Tibial nerve (tissue), 4 donors: ENCODE results near the gene S100A16. TPM values are rescaled to one million over a fixed set of nuclear protein-coding genes. Genes with fewer than 3 reads are reported as not detected.

Source experiments
- DNase-seq, 2 donors: peaks; one replicate each; pipeline ENCODE4 v3.0.0-alpha.2; 2019; ENCODE audit warnings: low spot score in 2 of 2
- H3K27ac ChIP-seq, 4 donors: fragments of 200-600 bp; sonication (generic) in 3 of 4; one replicate each; pipeline ENCODE4 v1.5.1; 2017 to 2019; ENCODE audit warnings: mild to moderate bottlenecking in 1 of 4
- H3K27me3 ChIP-seq, 2 donors: fragments of 200-600 bp; sonication (generic) in 1 of 2; one replicate each; pipeline versions ENCODE4 v1.5.1 to v1.6.0; 2017 to 2019
- H3K36me3 ChIP-seq, 3 donors: fragments of 200-600 bp; sonication (generic); one replicate each; pipeline ENCODE4 v1.5.1; 2018 to 2019
- H3K4me1 ChIP-seq, 4 donors: fragments of 200-600 bp; sonication (generic) in 3 of 4; one replicate each; pipeline ENCODE4 v1.5.1; 2017 to 2019
- H3K4me3 ChIP-seq, 4 donors: fragments of 200-600 bp; sonication (generic) in 3 of 4; one replicate each; pipeline ENCODE4 v1.5.1; 2017 to 2019; ENCODE audit warnings: mild to moderate bottlenecking in 1 of 4, moderate library complexity in 1 of 4
- H3K9me3 ChIP-seq, 4 donors: fragments of 200-600 bp; sonication (generic) in 3 of 4; one replicate each; pipeline ENCODE4 v1.5.1; 2017 to 2019
- EP300 ChIP-seq, 2 donors: sonication (generic); formaldehyde crosslinking; IDR thresholded peaks; one replicate each; pipeline ENCODE4 v1.6.1; 2017; ENCODE audit warnings: antibody characterized with exemption in 2 of 2, mild to moderate bottlenecking in 1 of 2
- POLR2A ChIP-seq, 2 donors: fragments of 450-650 bp; IDR thresholded peaks; one replicate each; pipeline ENCODE4 v1.6.1; 2017; ENCODE audit warnings: antibody characterized with exemption in 2 of 2, mild to moderate bottlenecking in 2 of 2, moderate library complexity in 2 of 2
- WGBS, 2 donors: methylation state at CpG; one replicate each; pipeline ENCODE4 v1.1.5; 2018; 5-methylcytosine and 5-hydroxymethylcytosine counted together
- total RNA-seq, 4 donors: library from RNA; depleted of rRNA; stranded (reverse); fragments of >200 nt; gene quantifications; one replicate each; pipeline ENCODE4 v1.1.0, GENCODE V29; 2016
- TF ChIP-seq, protein P1 (sequence below), 5 experiments: fragments of 200-600 bp in 3 of 5; fragments of 450-650 bp in 2 of 5; sonication (generic) in 3 of 5; IDR thresholded peaks; one replicate each; pipeline ENCODE4 v1.5.1; 2016 to 2019; ENCODE audit warnings: antibody characterized with exemption in 5 of 5, mild to moderate bottlenecking in 3 of 5, moderate library complexity in 2 of 5

Gene S100A16
- total RNA-seq, 4 donors from 2014 or later = 45.5 to 120 (median 77.1) TPM

DNA sequence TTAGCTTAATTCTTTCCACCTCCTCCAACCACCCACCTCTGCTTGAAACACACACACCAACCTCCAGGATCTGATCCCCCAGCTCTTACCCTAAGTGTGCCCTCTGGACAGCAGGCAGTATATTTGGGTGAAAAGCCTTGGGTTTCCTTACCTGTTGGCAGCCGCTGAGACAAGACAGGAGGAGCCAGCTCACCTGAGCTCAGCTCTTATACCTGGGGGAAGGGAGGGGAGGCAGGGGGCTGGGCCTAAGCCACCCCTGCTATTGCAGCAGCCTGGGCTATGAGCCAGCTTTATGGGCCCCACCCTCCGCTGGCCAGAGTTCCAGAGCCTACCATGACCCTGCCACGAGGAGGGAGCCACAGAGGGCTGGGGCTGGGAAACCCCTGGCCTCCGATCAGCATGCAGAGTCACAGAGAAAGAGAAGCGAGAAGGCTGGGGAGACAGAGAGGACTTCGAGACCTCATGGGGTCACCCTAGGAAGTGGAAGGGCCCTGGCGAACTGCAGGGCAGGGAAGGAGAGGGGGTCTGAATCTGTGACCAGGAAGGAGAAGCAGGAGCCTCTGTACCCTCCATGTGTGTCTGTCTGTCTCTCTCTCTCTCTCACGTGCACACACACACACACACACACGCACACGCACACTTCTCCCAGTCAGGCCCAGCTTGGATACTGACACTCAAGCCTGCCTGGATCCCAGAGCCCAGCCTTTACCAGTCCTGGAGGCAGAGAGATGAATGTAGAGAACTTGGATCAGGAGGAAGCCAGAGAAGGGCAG, 3.4 kb upstream of the S100A16 start, which contains the start of gene S100A14:
Gene S100A14 (minus strand): TSS at position 182 of the 773 bp plus-strand sequence. CDS start 467 bp downstream, outside the sequence.
- TF ChIP-seq, protein P1, sequence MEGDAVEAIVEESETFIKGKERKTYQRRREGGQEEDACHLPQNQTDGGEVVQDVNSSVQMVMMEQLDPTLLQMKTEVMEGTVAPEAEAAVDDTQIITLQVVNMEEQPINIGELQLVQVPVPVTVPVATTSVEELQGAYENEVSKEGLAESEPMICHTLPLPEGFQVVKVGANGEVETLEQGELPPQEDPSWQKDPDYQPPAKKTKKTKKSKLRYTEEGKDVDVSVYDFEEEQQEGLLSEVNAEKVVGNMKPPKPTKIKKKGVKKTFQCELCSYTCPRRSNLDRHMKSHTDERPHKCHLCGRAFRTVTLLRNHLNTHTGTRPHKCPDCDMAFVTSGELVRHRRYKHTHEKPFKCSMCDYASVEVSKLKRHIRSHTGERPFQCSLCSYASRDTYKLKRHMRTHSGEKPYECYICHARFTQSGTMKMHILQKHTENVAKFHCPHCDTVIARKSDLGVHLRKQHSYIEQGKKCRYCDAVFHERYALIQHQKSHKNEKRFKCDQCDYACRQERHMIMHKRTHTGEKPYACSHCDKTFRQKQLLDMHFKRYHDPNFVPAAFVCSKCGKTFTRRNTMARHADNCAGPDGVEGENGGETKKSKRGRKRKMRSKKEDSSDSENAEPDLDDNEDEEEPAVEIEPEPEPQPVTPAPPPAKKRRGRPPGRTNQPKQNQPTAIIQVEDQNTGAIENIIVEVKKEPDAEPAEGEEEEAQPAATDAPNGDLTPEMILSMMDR (IDR thresholded peaks at IDR 0.05) = no peak
- TF ChIP-seq EP300 (IDR thresholded peaks at IDR 0.05) = no peak
- no peak for TF ChIP-seq POLR2A (IDR thresholded peaks at IDR 0.05)
- H3K36me3 ChIP-seq = peaks cover 0 to 23% (median 0%) of the 10 kb centered on the region in 3 donors
- H3K4me3 ChIP-seq = peak within 1 kb of the TSS in 1 of 4 donors; percentile 9
- WGBS, 2 donors = 42 to 53% methylated on average over 8 to 10 of the region's 10 CpGs
- no peak for DNase-seq
- H3K9me3 ChIP-seq = no peaks in the 10 kb centered on the region
- no peaks in the 10 kb centered on the region for H3K27me3 ChIP-seq
- H3K4me1 ChIP-seq = peaks cover 0 to 36% (median 25%) of the 10 kb centered on the region in 4 donors
- peak within 1 kb of the TSS; percentile 45 to 92 (median 70) for H3K27ac ChIP-seq

DNA sequence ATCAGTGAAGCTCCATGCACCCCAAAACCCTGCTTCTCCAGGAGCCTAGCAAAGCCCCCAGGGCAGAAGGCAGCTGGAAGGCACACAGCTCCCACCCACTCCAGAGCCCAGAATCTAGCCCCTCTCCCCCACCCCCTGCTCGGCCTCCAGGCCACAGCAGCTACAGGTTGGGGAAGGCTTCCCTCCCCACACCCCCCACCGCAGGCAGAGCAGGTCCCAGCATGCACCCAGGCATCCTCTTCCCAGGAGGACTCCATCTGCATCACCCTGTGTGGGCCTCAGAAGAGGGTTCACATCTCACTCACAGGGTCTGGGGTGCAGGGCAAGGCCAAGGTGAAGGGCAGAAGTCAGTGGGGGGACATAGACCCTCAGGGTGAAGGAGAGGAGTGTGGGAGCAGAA, 2.5 kb upstream of the S100A16 start:
- TF ChIP-seq, protein P1 (IDR thresholded peaks at IDR 0.05) = no peak
- TF ChIP-seq EP300 (IDR thresholded peaks at IDR 0.05) (no peak), POLR2A (IDR thresholded peaks at IDR 0.05) (no peak)
- Histone ChIP-seq H3K27ac (peak overlapping the region in 3 of 4 donors; percentile 51 to 92 (median 88)), H3K36me3 (peaks cover 0 to 23% (median 0%) of the 10 kb centered on the region in 3 donors), H3K9me3 (no peaks in the 10 kb centered on the region), H3K4me1 (peaks cover 0 to 46% (median 34%) of the 10 kb centered on the region in 4 donors), H3K4me3 (peak overlapping the region in 1 of 4 donors; percentile 9), H3K27me3 (no peaks in the 10 kb centered on the region)
- no peak for DNase-seq
- WGBS, 2 donors = 86 to 100% methylated on average over 1 of the region's 2 CpGs

DNA sequence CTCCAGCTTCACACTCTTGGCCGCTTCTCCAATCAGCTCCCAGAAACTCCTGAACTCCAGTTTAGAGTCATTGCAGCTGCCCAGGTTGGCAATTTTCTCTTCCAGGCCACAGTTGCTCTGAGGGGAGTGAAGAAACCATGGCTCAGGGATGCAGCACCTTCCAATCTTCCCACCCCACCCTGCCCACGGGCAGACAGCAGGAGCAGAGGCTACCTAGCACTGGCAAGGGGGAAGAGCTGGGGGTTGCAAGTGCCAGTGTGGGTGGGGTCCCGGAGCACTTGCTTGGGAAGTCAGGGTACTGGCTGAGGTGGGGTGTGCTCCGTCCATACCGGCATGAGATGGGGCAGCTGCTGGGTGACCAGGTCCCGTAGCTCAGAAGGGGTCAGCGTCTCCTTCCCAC, 2.0 kb upstream of the S100A16 start:
- Histone ChIP-seq H3K4me3 (no peak overlapping the region), H3K27me3 (no peaks in the 10 kb centered on the region), H3K4me1 (peaks cover 0 to 51% (median 38%) of the 10 kb centered on the region in 4 donors), H3K9me3 (no peaks in the 10 kb centered on the region), H3K36me3 (peaks cover 0 to 19% (median 0%) of the 10 kb centered on the region in 3 donors), H3K27ac (peak overlapping the region in 2 of 4 donors; percentile 92 to 99)
- no peak for DNase-seq
- no peak for TF ChIP-seq POLR2A (IDR thresholded peaks at IDR 0.05)
- TF ChIP-seq, protein P1 (IDR thresholded peaks at IDR 0.05) = no peak
- no peak for TF ChIP-seq EP300 (IDR thresholded peaks at IDR 0.05)
- WGBS, 2 donors = 93 to 95% methylated on average over 7 of the region's 7 CpGs

DNA sequence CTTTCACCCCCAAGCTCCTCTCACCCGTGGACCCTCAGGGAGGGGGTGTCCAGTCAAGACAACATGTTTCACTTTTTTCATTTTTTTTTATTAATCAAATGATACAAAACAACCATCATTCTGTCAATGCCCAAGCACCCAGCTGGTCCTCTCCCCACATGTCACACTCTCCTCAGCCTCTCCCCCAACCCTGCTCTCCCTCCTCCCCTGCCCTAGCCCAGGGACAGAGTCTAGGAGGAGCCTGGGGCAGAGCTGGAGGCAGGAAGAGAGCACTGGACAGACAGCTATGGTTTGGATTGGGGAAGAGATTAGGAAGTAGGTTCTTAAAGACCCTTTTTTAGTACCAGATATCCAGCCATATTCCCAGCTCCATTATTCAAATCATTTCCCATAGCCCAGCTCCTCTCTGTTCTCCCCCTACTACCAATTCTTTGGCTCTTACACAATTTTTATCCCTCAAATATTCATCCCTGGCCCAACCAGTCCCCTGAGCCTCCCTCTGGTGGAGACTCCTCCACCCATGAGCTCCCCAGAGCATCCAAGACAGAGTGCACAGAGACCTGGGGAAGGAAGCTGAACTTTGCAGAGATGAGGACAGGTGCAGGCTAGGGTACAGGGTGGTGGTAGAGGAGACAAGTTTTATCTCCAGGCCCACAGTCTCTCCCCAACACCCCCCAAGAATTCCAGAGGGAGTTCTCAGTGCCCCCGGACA, 1.4 kb upstream of the S100A16 start:
- no peak for DNase-seq
- Histone ChIP-seq H3K27me3 (no peaks in the 10 kb centered on the region), H3K9me3 (no peaks in the 10 kb centered on the region), H3K36me3 (peaks cover 0 to 13% (median 0%) of the 10 kb centered on the region in 3 donors), H3K4me3 (no peak overlapping the region), H3K4me1 (peaks cover 0 to 56% (median 44%) of the 10 kb centered on the region in 4 donors), H3K27ac (peak overlapping the region in 3 of 4 donors; percentile 40 to 99 (median 92))
- TF ChIP-seq, protein P1 (IDR thresholded peaks at IDR 0.05) = no peak
- TF ChIP-seq POLR2A (IDR thresholded peaks at IDR 0.05) = no peak
- no peak for TF ChIP-seq EP300 (IDR thresholded peaks at IDR 0.05)
- WGBS, 2 donors = 74 to 85% methylated on average over 2 of the region's 2 CpGs
